H54 (cell line): Measurements from ENCODE around the gene HSPB6.
"Not testable (repeated sequence)": the region's sequence is repeated elsewhere in the genome, so short reads cannot be mapped to it uniquely, and the experiment has no call there.

Experiments
- DNase-seq: peaks from one replicate; pipeline ENCODE4 v3.0.0; 2011; ENCODE audit warnings: low spot score, mixed read lengths; ENCODE audit not compliant: insufficient read length
- FAIRE-seq: peaks from 3 replicates; lab custom pipeline; 2011; peaks lifted over from hg19 to GRCh38; lab: Jason Lieb, UNC
- POLR2A ChIP-seq: IDR thresholded peaks from 2 replicates; pipeline ENCODE4 v1.6.1; 2011; ENCODE audit warnings: low read depth, mild to moderate bottlenecking, low read length

HSPB6 gene

GRCh38 chr19:35731353-35731752 is 25.5 kb downstream of the HSPB6 start:
- no peak for TF ChIP-seq POLR2A
- no peak for DNase-seq

GRCh38 chr19:35730326-35730725 is 26.5 kb downstream of the HSPB6 start:
- no peak for FAIRE-seq
- TF ChIP-seq POLR2A: no peak
- no peak for DNase-seq

More at GRCh38 chr19:35731353-35731752, 25.5 kb downstream of the HSPB6 start:
- no peak for FAIRE-seq

GRCh38 chr19:35729763-35730162 is 27.1 kb downstream of the HSPB6 start:
- FAIRE-seq: no peak
- DNase-seq: no peak
- no peak for TF ChIP-seq POLR2A

- DNase-seq (no peak), FAIRE-seq (no peak)
- TF ChIP-seq POLR2A: no peak
These were observed 27.8 kb downstream of the HSPB6 start for GRCh38 chr19:35729021-35729420.

GRCh38 chr19:35727956-35728706 is 28.7 kb downstream of the HSPB6 start:
- FAIRE-seq (no peak), DNase-seq (no peak)
- no peak for TF ChIP-seq POLR2A

- no peak for DNase-seq
These were observed 29.5 kb downstream of the HSPB6 start for GRCh38 chr19:35727053-35727955.

GRCh38 chr19:35725216-35725861 is 31.5 kb downstream of the HSPB6 start:
- TF ChIP-seq POLR2A: no peak
- no peak for DNase-seq
- FAIRE-seq: no peak

More at GRCh38 chr19:35727053-35727955, 29.5 kb downstream of the HSPB6 start:
- TF ChIP-seq POLR2A: no peak
- FAIRE-seq: no peak

- TF ChIP-seq POLR2A: no peak
- FAIRE-seq (no peak), DNase-seq (no peak)
These were observed 32.3 kb downstream of the HSPB6 start for GRCh38 chr19:35724560-35724959.

- not testable (repeated sequence) for FAIRE-seq, DNase-seq
These were observed 32.7 kb downstream of the HSPB6 start for GRCh38 chr19:35724132-35724531.

- DNase-seq (no peak), FAIRE-seq (no peak)
- TF ChIP-seq POLR2A: no peak
These were observed 33.2 kb downstream of the HSPB6 start for GRCh38 chr19:35723671-35724070.

GRCh38 chr19:35722897-35723296 is 33.9 kb downstream of the HSPB6 start:
- no peak for FAIRE-seq
- TF ChIP-seq POLR2A: no peak

GRCh38 chr19:35722461-35722860 is 34.4 kb downstream of the HSPB6 start:
- FAIRE-seq (no peak), DNase-seq (no peak)
- TF ChIP-seq POLR2A: no peak

More at GRCh38 chr19:35722897-35723296, 33.9 kb downstream of the HSPB6 start:
- DNase-seq: no peak

- no peak for TF ChIP-seq POLR2A
- DNase-seq (no peak), FAIRE-seq (no peak)
These were observed 35.5 kb downstream of the HSPB6 start for GRCh38 chr19:35721374-35721773.

- FAIRE-seq (no peak), DNase-seq (no peak)
- TF ChIP-seq POLR2A: no peak
These were observed 36.2 kb downstream of the HSPB6 start for GRCh38 chr19:35720648-35721047.
